Measurements from ENCODE around the gene CFDP1.
A peak's percentile ranks its signal among the peaks of the same experiment; 100 is the strongest.
"Not testable (repeated sequence)": the region's sequence is repeated elsewhere in the genome, so short reads cannot be mapped to it uniquely, and the experiment has no call there.

CFDP1 gene

GRCh38 chr16:75458439-75458838, 25.1 kb upstream of the CFDP1 start:
- DNase-seq (ENCODE audit: low spot score): no peak

- DNase-seq (ENCODE audit: low spot score): no peak
Measured at GRCh38 chr16:75458029-75458428, 24.7 kb upstream of the CFDP1 start.

GRCh38 chr16:75457485-75458021, 24.2 kb upstream of the CFDP1 start:
- no peak for DNase-seq (ENCODE audit: low spot score)

- no peak for DNase-seq (ENCODE audit: low spot score)
Measured at GRCh38 chr16:75456971-75457370, 23.7 kb upstream of the CFDP1 start.

- not testable (repeated sequence) for DNase-seq (ENCODE audit: low spot score)
Measured at GRCh38 chr16:75456486-75456885, 23.2 kb upstream of the CFDP1 start.

- no peak for DNase-seq (ENCODE audit: low spot score)
Measured at GRCh38 chr16:75455677-75456076, 22.4 kb upstream of the CFDP1 start.

- peak; percentile 57 for DNase-seq (ENCODE audit: low spot score)
Measured at GRCh38 chr16:75452464-75453190, 19.3 kb upstream of the CFDP1 start.

GRCh38 chr16:75446416-75446815, 13.1 kb upstream of the CFDP1 start:
- no peak for DNase-seq (ENCODE audit: low spot score)

- no peak for DNase-seq (ENCODE audit: low spot score)
Measured at GRCh38 chr16:75445298-75445697, 12.0 kb upstream of the CFDP1 start.

GRCh38 chr16:75443298-75443697, 10.0 kb upstream of the CFDP1 start:
- DNase-seq (ENCODE audit: low spot score): no peak

- no peak for DNase-seq (ENCODE audit: low spot score)
Measured at GRCh38 chr16:75433732-75434413, 570 bp upstream of the CFDP1 start.

- no peak for DNase-seq (ENCODE audit: low spot score)
Measured at GRCh38 chr16:75429621-75430403, 3.5 kb downstream of the CFDP1 start.

- not testable (repeated sequence) for DNase-seq (ENCODE audit: low spot score)
Measured at GRCh38 chr16:75426524-75426923, 6.8 kb downstream of the CFDP1 start.

GRCh38 chr16:75424105-75424762, 9.1 kb downstream of the CFDP1 start:
- DNase-seq (ENCODE audit: low spot score): not testable (repeated sequence)

- DNase-seq (ENCODE audit: low spot score): no peak
Measured at GRCh38 chr16:75423723-75424104, 9.6 kb downstream of the CFDP1 start.

- DNase-seq (ENCODE audit: low spot score): no peak
Measured at GRCh38 chr16:75421820-75422126, 11.5 kb downstream of the CFDP1 start.

- no peak for DNase-seq (ENCODE audit: low spot score)
Measured at GRCh38 chr16:75420987-75421819, 12.1 kb downstream of the CFDP1 start.

- no peak for DNase-seq (ENCODE audit: low spot score)
Measured at GRCh38 chr16:75416904-75417565, 16.3 kb downstream of the CFDP1 start.

- DNase-seq (ENCODE audit: low spot score): peak; percentile 23
Measured at GRCh38 chr16:75415169-75415905, 18.0 kb downstream of the CFDP1 start.

- no peak for DNase-seq (ENCODE audit: low spot score)
Measured at GRCh38 chr16:75413951-75414350, 19.4 kb downstream of the CFDP1 start.

Measured in hematopoietic multipotent progenitor cell treated with erythropoietin and hydrocortisone succinate and interleukin-3 and kit ligand, for 15 days (in vitro differentiated cells).